Psoas muscle (tissue), 8 donors: ENCODE measurements around the gene DNAH11. TPM values are rescaled to one million over a fixed set of nuclear protein-coding genes. Genes with fewer than 3 reads are reported as not detected.

ENCODE experiments used
- ATAC-seq, 4 donors: fragments of 200-7000 bp; cut with Tn5 transposase; one replicate each; pipeline ENCODE4 v1.9.1; 2020; ENCODE audit warnings: moderate library complexity in 3 of 4, mild to moderate bottlenecking in 2 of 4
- DNase-seq, 2 donors: peaks; one replicate each; pipeline ENCODE4 v3.0.0-alpha.2; 2020
- H3K27ac ChIP-seq: fragments of 200-600 bp; one replicate; pipeline ENCODE4 v1.8.0; 2022
- H3K27me3 ChIP-seq, 3 donors: fragments of 200-600 bp in 1 of 3; one replicate each; pipeline versions ENCODE4 v1.6.1 to v1.8.0; 2013 to 2022; ENCODE audit warnings: low read length in 2 of 3, mild to moderate bottlenecking in 2 of 3, moderate library complexity in 1 of 3; ENCODE audit not compliant: insufficient read depth in 3 of 3
- H3K36me3 ChIP-seq, 2 donors: fragments of 200-600 bp in 1 of 2; one replicate each; pipeline versions ENCODE4 v1.6.1 to v1.8.0; 2013 to 2022; ENCODE audit warnings: low read depth in 1 of 2, mild to moderate bottlenecking in 1 of 2, moderate library complexity in 1 of 2; ENCODE audit not compliant: insufficient read depth in 1 of 2
- H3K4me1 ChIP-seq: fragments of 200-600 bp; one replicate; pipeline ENCODE4 v1.8.0; 2022
- H3K4me3 ChIP-seq: fragments of 200-600 bp; one replicate; pipeline ENCODE4 v1.8.0; 2022; ENCODE audit warnings: mild to moderate bottlenecking
- H3K9me3 ChIP-seq: fragments of 200-600 bp; one replicate; pipeline ENCODE4 v1.8.0; 2022
- WGBS, 3 donors: extraction: QIAGEN DNeasy Blood & Tissue Kit; methylation state at CpG; one replicate each; pipeline versions ENCODE4 v1.1.6 to v1.1.7; 2013; 5-methylcytosine and 5-hydroxymethylcytosine counted together
- intact Hi-C, 2 donors: fragments of 100-400 bp; cut with DNase I; formaldehyde crosslinking; loops; one replicate each; pipeline versions ENCODE4 v1.11.0 to v1.14.2; 2022
- polyA plus RNA-seq, 3 donors: library from polyadenylated mRNA; stranded (reverse); fragments of 200-250 nt; gene quantifications; one replicate each; pipeline ENCODE4 v1.2.3, GENCODE V29; 2013
- total RNA-seq, 4 donors: library from RNA; stranded (reverse); fragmentation: NEBNext Ultra II Directional in 2 of 4; extraction: Animal tissue kit (Norgen Biotek cat#: 25700) in 2 of 4; gene quantifications; one replicate each; pipeline versions ENCODE4 v1.2.1 to v1.2.4, GENCODE V29; 2021 to 2023
- TF ChIP-seq, protein P1 (sequence below): fragments of 200-600 bp; IDR thresholded peaks from one replicate; pipeline ENCODE4 v1.8.0; 2022; ENCODE audit warnings: antibody characterized with exemption
- donor health status: healthy with polysubstance abuse.
- donor health status: DM: no; HTN: no; CAD: no; lungs with moderate emphysema.
- donor health status: Bipolar disorder and iron deficiency.
- donor health status: healthy.
- donor health status: DM: yes; HTN: yes; CAD: no.
- donor health status: DM: no; HTN: no; CAD: no.
- donor health status: DM: no; HTN: no; CAD: no.
- donor health status: DM: yes; HTN: yes; CAD: no.

Gene DNAH11
- total and polyA plus RNA-seq, 7 donors = 0.01 to 0.93 (median 0.28) TPM

DNA sequence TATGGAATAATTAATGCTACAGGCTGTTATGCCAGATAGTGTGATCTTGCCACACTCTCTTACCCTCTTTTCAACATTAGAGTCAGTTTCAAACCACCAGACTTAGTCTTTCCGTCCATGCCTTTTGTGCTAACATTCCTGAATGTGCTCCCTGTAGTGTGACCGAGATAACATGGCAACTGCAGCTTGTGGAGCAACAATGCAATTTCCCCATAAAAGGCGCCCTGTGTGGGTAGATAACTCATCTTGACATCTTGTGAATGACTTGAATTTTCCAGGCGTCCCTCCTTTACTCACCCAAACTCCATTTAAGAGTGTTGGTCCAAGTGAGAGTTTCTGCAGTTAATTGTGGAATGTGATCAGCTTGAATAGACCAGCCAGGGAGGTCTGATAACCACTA is 99.6 kb downstream of the DNAH11 start:
- no peak for ATAC-seq
- WGBS, 3 donors = 52 to 64% (median 53%) methylated on average over 4 of the region's 4 CpGs
- H3K36me3 ChIP-seq = no peaks in the 10 kb centered on the region
- no peak overlapping the region for H3K4me3 ChIP-seq
- DNase-seq = no peak
- intact Hi-C loops = no loop called here
- H3K27me3 ChIP-seq = no peaks in the 10 kb centered on the region
- no peaks in the 10 kb centered on the region for H3K9me3 ChIP-seq
- H3K4me1 ChIP-seq = no peaks in the 10 kb centered on the region
- TF ChIP-seq, protein P1, sequence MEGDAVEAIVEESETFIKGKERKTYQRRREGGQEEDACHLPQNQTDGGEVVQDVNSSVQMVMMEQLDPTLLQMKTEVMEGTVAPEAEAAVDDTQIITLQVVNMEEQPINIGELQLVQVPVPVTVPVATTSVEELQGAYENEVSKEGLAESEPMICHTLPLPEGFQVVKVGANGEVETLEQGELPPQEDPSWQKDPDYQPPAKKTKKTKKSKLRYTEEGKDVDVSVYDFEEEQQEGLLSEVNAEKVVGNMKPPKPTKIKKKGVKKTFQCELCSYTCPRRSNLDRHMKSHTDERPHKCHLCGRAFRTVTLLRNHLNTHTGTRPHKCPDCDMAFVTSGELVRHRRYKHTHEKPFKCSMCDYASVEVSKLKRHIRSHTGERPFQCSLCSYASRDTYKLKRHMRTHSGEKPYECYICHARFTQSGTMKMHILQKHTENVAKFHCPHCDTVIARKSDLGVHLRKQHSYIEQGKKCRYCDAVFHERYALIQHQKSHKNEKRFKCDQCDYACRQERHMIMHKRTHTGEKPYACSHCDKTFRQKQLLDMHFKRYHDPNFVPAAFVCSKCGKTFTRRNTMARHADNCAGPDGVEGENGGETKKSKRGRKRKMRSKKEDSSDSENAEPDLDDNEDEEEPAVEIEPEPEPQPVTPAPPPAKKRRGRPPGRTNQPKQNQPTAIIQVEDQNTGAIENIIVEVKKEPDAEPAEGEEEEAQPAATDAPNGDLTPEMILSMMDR = no peak
- H3K27ac ChIP-seq = no peak overlapping the region

DNA sequence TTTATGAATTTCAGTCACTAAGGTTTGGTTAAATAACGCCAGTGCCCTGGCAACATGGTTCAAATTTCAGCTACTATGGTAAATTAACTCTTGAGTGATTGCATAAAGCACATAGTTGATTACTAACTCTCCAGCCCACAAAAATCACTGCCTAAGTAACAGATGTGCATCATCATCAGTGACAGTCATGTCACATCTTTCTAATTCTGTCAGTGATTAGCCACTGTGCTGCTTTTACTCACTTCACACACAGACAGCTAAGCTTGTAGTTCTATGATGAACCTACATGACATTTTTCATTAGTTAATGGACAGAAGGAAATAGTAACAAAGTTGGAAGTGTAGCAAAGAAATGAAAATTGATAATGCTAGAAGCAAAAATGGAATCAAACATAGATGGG is 108.9 kb downstream of the DNAH11 start:
- no peak overlapping the region for H3K4me3 ChIP-seq
- TF ChIP-seq, protein P1 = no peak
- H3K36me3 ChIP-seq = no peaks in the 10 kb centered on the region
- no peaks in the 10 kb centered on the region for H3K27me3 ChIP-seq
- no peak overlapping the region for H3K27ac ChIP-seq
- 11 to 31% (median 18%) methylated on average over 1 of the region's 1 CpG for WGBS, 3 donors
- ATAC-seq = no peak
- intact Hi-C loops = no loop called here
- H3K4me1 ChIP-seq = no peaks in the 10 kb centered on the region
- H3K9me3 ChIP-seq = no peaks in the 10 kb centered on the region
- no peak for DNase-seq

DNA sequence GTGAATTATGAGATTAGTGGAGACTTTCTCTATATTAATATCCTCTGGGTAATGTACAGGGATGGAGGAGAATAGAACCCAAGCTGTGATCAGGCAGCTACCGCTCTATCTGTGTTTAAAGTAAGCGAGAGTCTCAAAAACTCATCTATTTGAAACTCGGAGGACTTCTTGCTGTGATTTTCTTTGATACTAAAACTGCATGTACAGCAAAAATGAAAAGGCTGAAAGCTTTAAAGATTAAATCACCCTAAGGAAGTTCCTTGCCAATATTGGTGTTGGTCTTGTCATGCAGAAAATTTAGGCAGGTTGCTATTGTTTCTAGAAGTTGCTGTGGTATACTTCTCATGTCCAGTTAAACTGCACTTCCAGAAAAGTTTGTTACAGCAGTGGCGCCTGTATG is 110.8 kb downstream of the DNAH11 start:
- intact Hi-C loops = no loop called here
- no peaks in the 10 kb centered on the region for H3K27me3 ChIP-seq

DNA sequence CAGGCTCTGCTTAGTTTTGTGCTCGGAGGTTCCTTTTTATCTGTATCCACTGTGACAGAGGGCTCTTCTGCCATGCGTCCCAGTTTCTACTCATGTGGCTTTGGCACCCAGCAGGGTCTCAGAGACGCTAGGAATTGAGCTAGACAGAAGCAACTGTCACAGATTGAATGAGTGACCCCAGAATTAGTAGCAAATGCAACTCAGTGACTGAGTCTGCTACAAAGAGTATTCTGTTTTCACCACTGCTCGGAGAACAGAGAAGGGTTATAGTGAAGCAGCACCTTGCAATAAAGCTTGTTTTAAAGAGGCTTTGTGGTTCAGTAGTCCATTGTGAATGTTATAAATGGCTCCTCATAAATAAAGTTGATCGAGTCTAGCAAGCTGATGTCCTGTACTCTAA is 113.2 kb downstream of the DNAH11 start:
- Histone ChIP-seq H3K27me3 (no peaks in the 10 kb centered on the region), H3K36me3 (no peaks in the 10 kb centered on the region), H3K9me3 (peaks cover 3% of the 10 kb centered on the region), H3K4me3 (no peak overlapping the region), H3K4me1 (no peaks in the 10 kb centered on the region), H3K27ac (no peak overlapping the region)
- WGBS, 3 donors = 73 to 81% (median 79%) methylated on average over 5 of the region's 5 CpGs
- TF ChIP-seq, protein P1 = no peak
- no peak for ATAC-seq
- DNase-seq = no peak
- intact Hi-C loops = no loop called here

More for the DNA sequence above, 110.8 kb downstream of the DNAH11 start:
- no peaks in the 10 kb centered on the region for H3K36me3 ChIP-seq
- H3K27ac ChIP-seq = no peak overlapping the region
- no peak overlapping the region for H3K4me3 ChIP-seq
- WGBS, 3 donors = 92 to 95% (median 92%) methylated on average over 4 of the region's 4 CpGs
- no peaks in the 10 kb centered on the region for H3K9me3 ChIP-seq
- H3K4me1 ChIP-seq = no peaks in the 10 kb centered on the region
- no peak for DNase-seq
- TF ChIP-seq, protein P1 = no peak
- no peak for ATAC-seq

DNA sequence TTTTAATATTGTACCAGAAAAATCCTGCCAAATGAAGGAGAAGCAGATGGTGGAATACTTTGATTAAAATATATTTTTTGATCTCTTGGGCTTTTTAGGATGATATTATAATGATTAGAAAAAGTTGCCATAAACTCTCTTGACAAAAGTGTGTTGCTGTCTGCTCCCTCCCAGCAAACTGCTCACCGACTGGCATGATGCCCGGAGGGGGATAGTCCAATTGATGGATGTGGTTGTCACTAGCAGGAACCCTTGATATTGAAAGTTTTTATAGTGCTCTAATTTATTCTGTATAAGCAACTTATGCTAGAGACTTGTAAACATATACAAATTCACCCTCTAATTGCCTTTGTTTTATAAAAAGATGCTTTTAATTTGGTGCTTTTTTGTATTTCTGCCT is 114.0 kb downstream of the DNAH11 start:
- intact Hi-C loops = no loop called here
- WGBS, 3 donors = 83 to 89% (median 86%) methylated on average over 2 of the region's 2 CpGs

More for the DNA sequence above, 114.0 kb downstream of the DNAH11 start:
- TF ChIP-seq, protein P1 = no peak
- no peak for DNase-seq
- H3K36me3 ChIP-seq = no peaks in the 10 kb centered on the region
- H3K27ac ChIP-seq = no peak overlapping the region
- no peaks in the 10 kb centered on the region for H3K4me1 ChIP-seq
- H3K4me3 ChIP-seq = no peak overlapping the region
- no peak for ATAC-seq
- H3K9me3 ChIP-seq = peaks cover 10% of the 10 kb centered on the region
- H3K27me3 ChIP-seq = no peaks in the 10 kb centered on the region
